GM12873 (cell line): ENCODE results near the gene RASGRP3.

ENCODE experiments used
- CTCF ChIP-seq: IDR thresholded peaks from 2 replicates; pipeline ENCODE4 v1.5.1; 2012; ENCODE audit warnings: low read depth, mild to moderate bottlenecking, moderate library complexity, low read length, control low read depth; ENCODE audit not compliant: insufficient read depth; ENCODE audit errors: missing control alignments

The RASGRP3 gene

GRCh38 chr2:33505966-33506365 lies 29.5 kb downstream of the RASGRP3 start:
- no peak for TF ChIP-seq CTCF

- TF ChIP-seq CTCF, result no peak
Observed at GRCh38 chr2:33509908-33510585, 33.6 kb downstream of the RASGRP3 start.

- no peak for TF ChIP-seq CTCF
Observed at GRCh38 chr2:33510586-33510968, 34.1 kb downstream of the RASGRP3 start.

GRCh38 chr2:33511141-33511540 lies 34.7 kb downstream of the RASGRP3 start:
- TF ChIP-seq CTCF, result no peak

GRCh38 chr2:33512112-33512511 lies 35.7 kb downstream of the RASGRP3 start:
- TF ChIP-seq CTCF, result no peak

GRCh38 chr2:33513480-33513879 lies 37.0 kb downstream of the RASGRP3 start:
- TF ChIP-seq CTCF, result no peak

GRCh38 chr2:33516456-33516995 lies 40.1 kb downstream of the RASGRP3 start:
- TF ChIP-seq CTCF, result no peak
